Sigmoid colon (tissue), 4 donors: Measurements from ENCODE around the gene IL22RA2.

Experiments used
- EP300 ChIP-seq, 4 donors: sonication (generic); formaldehyde crosslinking; IDR thresholded peaks; one replicate each; pipeline ENCODE4 v1.6.1; 2017; ENCODE audit warnings: antibody characterized with exemption in 4 of 4
- POLR2AphosphoS5 ChIP-seq, 4 donors: sonication (generic); formaldehyde crosslinking; IDR thresholded peaks; one replicate each; pipeline ENCODE4 v1.6.1; 2017; ENCODE audit warnings: antibody characterized with exemption in 4 of 4

DNA sequence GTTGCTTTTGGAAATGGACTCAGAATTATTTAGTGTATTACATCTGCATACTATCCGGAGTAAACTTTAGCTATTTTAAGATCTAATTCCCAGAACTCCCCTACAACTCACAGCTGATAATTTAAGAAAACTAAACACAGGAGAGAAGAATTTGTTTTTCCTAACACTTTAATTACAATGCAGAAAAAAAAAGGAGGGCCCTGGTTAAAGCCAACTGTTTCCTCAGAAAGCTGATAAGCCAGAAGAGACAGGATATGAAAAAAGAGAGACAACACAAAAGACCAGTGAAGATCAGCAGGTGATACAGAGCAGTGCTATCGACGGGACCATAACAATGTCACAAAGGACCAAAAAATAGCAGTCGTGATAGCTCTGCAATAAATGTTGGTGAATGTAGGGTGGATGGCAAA, 39.9 kb upstream of the IL22RA2 start:
- no peak for TF ChIP-seq EP300 (IDR thresholded peaks at IDR 0.05)
- TF ChIP-seq POLR2AphosphoS5 (IDR thresholded peaks at IDR 0.05) = no peak
